Gastroesophageal sphincter (tissue), 2 donors: Measurements from ENCODE around the gene CGNL1.

Source experiments
- EP300 ChIP-seq: sonication (generic); formaldehyde crosslinking; IDR thresholded peaks from one replicate; pipeline ENCODE4 v1.6.1; 2017; ENCODE audit warnings: antibody characterized with exemption, mild to moderate bottlenecking
- POLR2A ChIP-seq, 2 donors: fragments of 450-650 bp; IDR thresholded peaks; one replicate each; pipeline ENCODE4 v1.6.1; 2017; ENCODE audit warnings: antibody characterized with exemption in 2 of 2, mild to moderate bottlenecking in 2 of 2, moderate library complexity in 1 of 2

DNA sequence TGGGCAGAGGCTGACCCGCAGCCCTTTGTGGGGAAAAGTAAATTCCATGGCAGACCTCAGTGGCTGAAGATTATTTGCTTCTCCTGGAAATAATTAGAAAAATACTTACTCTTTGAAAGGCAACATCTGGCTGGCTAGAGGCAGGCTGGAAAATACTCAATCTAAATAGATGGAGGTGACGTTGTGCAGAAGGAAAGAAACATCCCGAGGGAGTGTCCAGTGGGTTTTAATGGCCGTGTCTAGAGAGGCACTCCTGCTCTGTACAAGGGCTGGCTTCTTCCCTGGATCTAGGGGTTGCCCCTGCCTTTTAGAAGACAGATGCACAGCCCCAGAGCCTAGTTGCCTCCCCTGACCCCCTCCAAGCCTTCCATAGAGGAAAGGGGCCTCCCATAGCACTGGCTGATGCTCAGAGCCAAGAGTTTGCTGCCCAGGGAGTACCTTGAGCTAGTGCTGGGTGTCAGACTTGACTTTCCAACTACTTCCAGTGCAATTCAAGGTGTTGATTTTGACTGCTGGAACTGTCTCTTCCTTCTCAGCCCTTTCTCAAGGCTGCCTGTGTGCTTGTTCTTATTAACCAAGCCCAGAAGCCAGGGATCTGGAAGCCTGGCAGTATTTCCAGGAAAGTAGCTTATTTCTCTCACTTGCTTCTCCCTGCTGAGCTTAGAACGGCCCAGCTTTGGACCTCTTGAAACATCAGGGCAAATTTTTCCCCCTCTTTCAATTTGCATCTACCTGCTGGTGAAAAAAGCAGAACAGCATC, 27.4 kb downstream of the CGNL1 start:
- no peak for TF ChIP-seq POLR2A (IDR thresholded peaks at IDR 0.05)
- TF ChIP-seq EP300, result no peak
